Globus pallidus (tissue), 1 donor: ENCODE data around the gene DNAAF6.
A peak's percentile ranks its signal among the peaks of the same experiment; 100 is the strongest.
"Not testable (repeated sequence)": the region's sequence is repeated elsewhere in the genome, so short reads cannot be mapped to it uniquely, and the experiment has no call there.

Source experiments
- DNase-seq: peaks from one replicate; pipeline ENCODE4 v3.0.0-alpha.2; 2015; ENCODE audit warnings: low spot score

The DNAAF6 gene

GRCh38 chrX:107205770-107206696 lies at the start of gene DNAAF6, which contains the start of gene NUP62CL:
Gene DNAAF6, plus strand, starts transcription at chrX:107206611. Its CDS starts 6,265 bp downstream, at chrX:107212876.
Gene NUP62CL, minus strand, starts transcription at chrX:107206433. Its CDS starts 31,287 bp downstream, at chrX:107175146.
- DNase-seq, result peak; percentile 21

- not testable (repeated sequence) for DNase-seq
These were observed 48.8 kb upstream of the DNAAF6 start for GRCh38 chrX:107157618-107158017.

GRCh38 chrX:107167163-107167921 lies 39.1 kb upstream of the DNAAF6 start:
- DNase-seq, result no peak

- DNase-seq, result no peak
These were observed 38.2 kb upstream of the DNAAF6 start for GRCh38 chrX:107168257-107168656.

- no peak for DNase-seq
These were observed 37.7 kb upstream of the DNAAF6 start for GRCh38 chrX:107168712-107169111.

- DNase-seq, result no peak
These were observed 34.9 kb upstream of the DNAAF6 start for GRCh38 chrX:107171369-107172102.

GRCh38 chrX:107197319-107197718 lies 9.1 kb upstream of the DNAAF6 start:
- DNase-seq, result no peak

GRCh38 chrX:107198074-107198473 lies 8.3 kb upstream of the DNAAF6 start:
- DNase-seq, result not testable (repeated sequence)

GRCh38 chrX:107199491-107199890 lies 6.9 kb upstream of the DNAAF6 start:
- DNase-seq, result no peak

- DNase-seq, result no peak
These were observed 2.3 kb upstream of the DNAAF6 start for GRCh38 chrX:107204068-107204605.

- no peak for DNase-seq
These were observed 270 bp downstream of the DNAAF6 start for GRCh38 chrX:107206697-107207065.

GRCh38 chrX:107207089-107207488 lies 678 bp downstream of the DNAAF6 start:
- DNase-seq, result no peak

GRCh38 chrX:107207943-107208342 lies 1.5 kb downstream of the DNAAF6 start:
- no peak for DNase-seq

- DNase-seq, result no peak
These were observed 7.1 kb downstream of the DNAAF6 start for GRCh38 chrX:107213477-107213876.

- no peak for DNase-seq
These were observed 20.3 kb downstream of the DNAAF6 start for GRCh38 chrX:107226757-107227156.

- DNase-seq, result peak; percentile 5
These were observed 21.5 kb downstream of the DNAAF6 start for GRCh38 chrX:107227780-107228485.

- no peak for DNase-seq
These were observed 22.0 kb downstream of the DNAAF6 start for GRCh38 chrX:107228486-107228819.

- no peak for DNase-seq
These were observed 66.1 kb downstream of the DNAAF6 start for GRCh38 chrX:107272431-107272921.

- no peak for DNase-seq
These were observed 67.4 kb downstream of the DNAAF6 start for GRCh38 chrX:107273795-107274194.

GRCh38 chrX:107288676-107289075 lies 82.3 kb downstream of the DNAAF6 start:
- DNase-seq, result no peak

- DNase-seq, result no peak
These were observed 83.6 kb downstream of the DNAAF6 start for GRCh38 chrX:107290019-107290418.
